IMR-90 (cell line): ENCODE measurements around the gene PHF20. TPM values are rescaled to one million over a fixed set of nuclear protein-coding genes. Genes with fewer than 3 reads are reported as not detected.

Source experiments
- ATAC-seq: fragments of 200-7000 bp; cut with Tn5 transposase; 2 replicates; pipeline ENCODE4 v1.9.1; 2020; ENCODE audit warnings: low read depth, mild to moderate bottlenecking, moderate library complexity
- BruUV-seq: library from RNA; stranded (reverse); fragments of 400-500 nt; replicated peaks from 2 replicates; lab custom pipeline; 2021; lab: Mats Ljungman, UMichigan
- CTCF ChIA-PET: fragments of 300-600 bp; formaldehyde crosslinking; extraction: SDS; loops from one replicate; lab custom pipeline; 2021; ENCODE audit warnings: antibody characterized with exemption; lab: Yijun Ruan, JAX
- POLR2A ChIA-PET: fragments of 300-600 bp; sonication (Branson Sonifier 250); formaldehyde crosslinking; loops from one replicate; lab custom pipeline; 2022; ENCODE audit warnings: antibody characterized with exemption; ENCODE audit not compliant: unreplicated experiment; lab: Charles Lee
- DNase-seq: peaks from one replicate; pipeline ENCODE4 v3.0.0; 2013
- H2AFZ ChIP-seq: replicated peaks from 2 replicates; pipeline ENCODE3; 2013; ENCODE audit warnings: low read length, mild to moderate bottlenecking; ENCODE audit not compliant: poor library complexity
- H2AK5ac ChIP-seq: 2 replicates; pipeline ENCODE4 v1.6.1; 2013; ENCODE audit warnings: low read depth, low read length, inconsistent platforms
- H2AK9ac ChIP-seq: replicated peaks from 2 replicates; pipeline ENCODE3; 2013; ENCODE audit warnings: mild to moderate bottlenecking, low read depth, low read length, moderate library complexity; ENCODE audit not compliant: poor library complexity
- H2BK120ac ChIP-seq: 2 replicates; pipeline ENCODE4 v1.6.1; 2013; ENCODE audit warnings: low read depth, low read length, inconsistent platforms
- H2BK15ac ChIP-seq: 3 replicates; pipeline ENCODE4 v1.6.1; 2013; ENCODE audit warnings: low read depth, low read length, inconsistent platforms
- H2BK20ac ChIP-seq: 2 replicates; pipeline ENCODE4 v1.6.1; 2013; ENCODE audit warnings: low read depth, mild to moderate bottlenecking, inconsistent platforms, low read length, moderate library complexity
- H2BK5ac ChIP-seq: 2 replicates; pipeline ENCODE4 v1.6.1; 2013; ENCODE audit warnings: mild to moderate bottlenecking, low read depth, low read length, inconsistent platforms; ENCODE audit not compliant: poor library complexity, severe bottlenecking
- H3K14ac ChIP-seq: replicated peaks from 2 replicates; pipeline ENCODE4 v1.6.1; 2013; ENCODE audit warnings: low read depth, low read length, inconsistent platforms
- H3K18ac ChIP-seq: 2 replicates; pipeline ENCODE4 v1.6.1; 2013; ENCODE audit warnings: low read depth, low read length, control low read depth
- H3K23ac ChIP-seq: 2 replicates; pipeline ENCODE4 v1.6.1; 2013; ENCODE audit warnings: low read depth, low read length, inconsistent platforms
- H3K27ac ChIP-seq: 2 replicates; pipeline ENCODE4 v1.5.1; 2013; ENCODE audit warnings: mild to moderate bottlenecking, control low read depth, low read length; ENCODE audit not compliant: insufficient read depth
- H3K27me3 ChIP-seq: 2 replicates; pipeline ENCODE4 v1.6.1; 2013; ENCODE audit warnings: low read length; ENCODE audit not compliant: control insufficient read depth, insufficient read depth
- H3K36me3 ChIP-seq: 2 replicates; pipeline ENCODE4 v1.6.1; 2013; ENCODE audit warnings: low read length, mixed read lengths; ENCODE audit not compliant: control insufficient read depth, insufficient read depth
- H3K4ac ChIP-seq: 2 replicates; pipeline ENCODE4 v1.6.1; 2013; ENCODE audit warnings: low read depth, low read length, inconsistent platforms
- H3K4me1 ChIP-seq: 2 replicates; pipeline ENCODE4 v1.6.1; 2013; ENCODE audit warnings: low read length, mixed read lengths; ENCODE audit not compliant: control insufficient read depth, insufficient read depth
- H3K4me2 ChIP-seq: 2 replicates; pipeline ENCODE4 v1.6.1; 2013; ENCODE audit warnings: low read depth, mild to moderate bottlenecking, control low read depth, low read length, moderate library complexity
- H3K4me3 ChIP-seq: 2 replicates; pipeline ENCODE4 v1.5.1; 2013; ENCODE audit warnings: low read depth, mild to moderate bottlenecking, control low read depth, low read length, moderate library complexity; ENCODE audit not compliant: insufficient read depth
- H3K56ac ChIP-seq: 2 replicates; pipeline ENCODE4 v1.6.1; 2013; ENCODE audit warnings: low read length, inconsistent platforms; ENCODE audit not compliant: insufficient read depth; ENCODE audit errors: extremely low read depth
- H3K79me1 ChIP-seq, 2 experiments: 2 replicates each; pipeline ENCODE4 v1.6.1; 2013; ENCODE audit warnings: low read length in 2 of 2, inconsistent platforms in 1 of 2, low read depth in 1 of 2
- H3K9ac ChIP-seq: 2 replicates; pipeline ENCODE4 v1.6.1; 2013; ENCODE audit warnings: low read depth, low read length, control low read depth
- H3K9me1 ChIP-seq: 2 replicates; pipeline ENCODE4 v1.6.1; 2013; ENCODE audit warnings: low read length, inconsistent platforms; ENCODE audit not compliant: insufficient read depth
- H3K9me3 ChIP-seq: 2 replicates; pipeline ENCODE4 v1.6.1; 2013; ENCODE audit warnings: low read length; ENCODE audit not compliant: control insufficient read depth, insufficient read depth
- H4K20me1 ChIP-seq: 2 replicates; pipeline ENCODE4 v1.6.1; 2013; ENCODE audit warnings: low read length, inconsistent platforms; ENCODE audit not compliant: insufficient read depth
- H4K5ac ChIP-seq: 2 replicates; pipeline ENCODE4 v1.6.1; 2013; ENCODE audit warnings: mild to moderate bottlenecking, low read depth, low read length, control low read depth
- H4K8ac ChIP-seq, 2 experiments: 2 replicates each; pipeline ENCODE4 v1.6.1; 2013; ENCODE audit warnings: low read depth in 2 of 2, low read length in 2 of 2, control low read depth in 1 of 2, inconsistent platforms in 1 of 2
- H4K91ac ChIP-seq: 2 replicates; pipeline ENCODE4 v1.6.1; 2013; ENCODE audit warnings: low read depth, low read length, inconsistent platforms; ENCODE audit not compliant: insufficient read depth
- FOS ChIP-seq: fragments of 150-350 bp; IDR thresholded peaks from 2 replicates; pipeline ENCODE4 v1.6.1; 2016; ENCODE audit warnings: low read depth, low read length
- NFE2L2 ChIP-seq: fragments of 150-350 bp; IDR thresholded peaks from 2 replicates; pipeline ENCODE4 v1.6.1; 2016; ENCODE audit warnings: low read depth, mild to moderate bottlenecking, low read length
- WGBS, 2 experiments: methylation state at CpG; one replicate each; pipeline versions ENCODE4 v1.1.5 to v1.1.7; 2013; ENCODE audit warnings: missing lambda C conversion rate in 2 of 2; ENCODE audit not compliant: insufficient read length in 1 of 2; ENCODE audit errors: extremely low coverage in 2 of 2; 5-methylcytosine and 5-hydroxymethylcytosine counted together
- dilution Hi-C: fragments of 300-500 bp; cut with HindIII; formaldehyde crosslinking; loops from one replicate; pipeline ENCODE4 v1.14.3; 2018; ENCODE audit warnings: low sequenced_read_pairs; ENCODE audit not compliant: unreplicated experiment
- in situ Hi-C: fragments of 300-500 bp; cut with MboI; formaldehyde crosslinking; loops from 3 replicates; pipeline ENCODE4 v1.14.3; 2019; ENCODE audit warnings: low sequenced_read_pairs, inconsistent platforms, mixed read lengths
- intact Hi-C: fragments of 100-400 bp; cut with micrococcal nuclease; formaldehyde crosslinking; loops from 2 replicates; pipeline ENCODE4 v1.10.0; 2022
- polyA plus RNA-seq, 3 experiments: library from polyadenylated mRNA; depleted of rRNA; stranded (reverse); fragments of >200 nt; gene quantifications; 2 replicates each; pipeline ENCODE4 v1.2.3, GENCODE V29; 2012; ENCODE audit warnings: low replicate concordance in 1 of 3
- total RNA-seq: library from RNA; depleted of rRNA; stranded (reverse); fragments of >200 nt; gene quantifications from 2 replicates; pipeline ENCODE4 v1.2.3, GENCODE V29; 2012

The PHF20 gene
- total and polyA plus RNA-seq, 2 of the 4 experiments (the other 2 are of a cell fraction) = 22.0 to 22.5 TPM

GRCh38 chr20:35820715-35821114, 48.9 kb downstream of the PHF20 start (continued):
- TF ChIP-seq FOS = no peak

GRCh38 chr20:35821807-35822242, 50.0 kb downstream of the PHF20 start:
- Histone ChIP-seq H2BK20ac (peak overlapping the region; percentile 50; the same call in 1 of the 2 replicates), H4K91ac (peak overlapping the region; percentile 59; the same call in 1 of the 2 replicates), H3K4me2 (peak overlapping the region; percentile 70; the same call in 1 of the 2 replicates), H3K27me3 (no peaks in the 10 kb centered on the region), H3K14ac (peak overlapping the region; percentile 57; the same call in 1 of the 2 replicates), H3K4me3 (no peak overlapping the region), H2BK5ac (peak overlapping the region; percentile 92), H3K36me3 (no peaks in the 10 kb centered on the region), H3K23ac (no peak overlapping the region; the same call in 1 of the 2 replicates), H4K5ac (peak overlapping the region; percentile 88; the same call in 1 of the 2 replicates), H3K9ac (no peak overlapping the region), H3K9me3 (peaks cover 2% of the 10 kb centered on the region), H3K79me1 (peaks cover 32 to 81% of the 10 kb centered on the region in 2 experiments), H2AK5ac (peak overlapping the region; percentile 83), H2BK120ac (peak overlapping the region; percentile 83), H3K27ac (peak overlapping the region; percentile 58), H4K8ac (peak overlapping the region in 1 of 2 experiments; percentile 68; a peak in 1 of 4 replicates), H2AFZ (no peak overlapping the region), H3K4me1 (peaks cover 17% of the 10 kb centered on the region), H3K9me1 (peaks cover 11% of the 10 kb centered on the region), H4K20me1 (peaks cover 6% of the 10 kb centered on the region; the same call in 1 of the 2 replicates), H3K4ac (peak overlapping the region; percentile 80), H3K18ac (peak overlapping the region; percentile 75; the same call in 1 of the 2 replicates), H2BK15ac (peak overlapping the region; percentile 61; the same call in 2 of the 3 replicates), H3K56ac (0 out of 2 replicates have a peak overlapping the region, but pooled peaks have one; percentile 40), H2AK9ac (peak overlapping the region; percentile 53)
- TF ChIP-seq NFE2L2 = no peak
- in situ Hi-C loops (no loop called here), dilution Hi-C loops (no loop called here), intact Hi-C loops (loop anchor here (5.0 kb wide), 1 partner anchor 70 kb away; no protein-coding TSS in a partner anchor)
- CTCF ChIA-PET = interaction anchor here (1.0 kb wide), 1 partner anchor 79 kb away, joined by 3 read pairs; no protein-coding TSS in a partner anchor
- POLR2A ChIA-PET = no interaction called here
- 36% methylated on average over 3 of the region's 8 CpGs; no CpG with 5 or more reads in 1 of the 2 experiments for WGBS, 2 experiments
- DNase-seq (peak; percentile 79), ATAC-seq (peak; percentile 80)
- no TSS peak for BruUV-seq
